HG03575 (cell line): ENCODE results near the gene SPTBN1.

ENCODE experiments used
- ATAC-seq: cut with Tn5 transposase; IDR thresholded peaks from one replicate; pipeline ENCODE4 v1.9.1; 2021; ENCODE audit not compliant: unreplicated experiment, insufficient number of reproducible peaks, low FRiP score; ENCODE audit errors: extremely low read depth

Gene SPTBN1

DNA sequence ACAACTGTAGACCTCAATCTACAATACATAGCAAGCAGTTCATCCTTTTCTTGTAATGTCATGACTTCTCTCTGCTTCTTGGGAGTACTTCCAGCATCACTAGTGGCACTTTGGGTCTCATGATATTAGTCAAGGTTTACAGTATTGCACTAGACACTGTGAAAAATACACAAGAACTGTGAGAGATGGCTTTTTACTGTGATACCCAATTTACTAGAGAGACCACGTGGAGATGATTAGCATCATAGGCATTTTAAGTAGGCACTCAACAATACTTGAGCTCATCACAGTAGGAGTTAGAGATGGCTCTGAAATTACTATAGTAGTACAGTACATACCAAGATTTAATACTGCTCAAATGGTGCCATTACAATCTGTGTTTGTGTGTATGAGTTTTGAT is 154.6 kb downstream of the SPTBN1 start:
- ATAC-seq, result no peak

DNA sequence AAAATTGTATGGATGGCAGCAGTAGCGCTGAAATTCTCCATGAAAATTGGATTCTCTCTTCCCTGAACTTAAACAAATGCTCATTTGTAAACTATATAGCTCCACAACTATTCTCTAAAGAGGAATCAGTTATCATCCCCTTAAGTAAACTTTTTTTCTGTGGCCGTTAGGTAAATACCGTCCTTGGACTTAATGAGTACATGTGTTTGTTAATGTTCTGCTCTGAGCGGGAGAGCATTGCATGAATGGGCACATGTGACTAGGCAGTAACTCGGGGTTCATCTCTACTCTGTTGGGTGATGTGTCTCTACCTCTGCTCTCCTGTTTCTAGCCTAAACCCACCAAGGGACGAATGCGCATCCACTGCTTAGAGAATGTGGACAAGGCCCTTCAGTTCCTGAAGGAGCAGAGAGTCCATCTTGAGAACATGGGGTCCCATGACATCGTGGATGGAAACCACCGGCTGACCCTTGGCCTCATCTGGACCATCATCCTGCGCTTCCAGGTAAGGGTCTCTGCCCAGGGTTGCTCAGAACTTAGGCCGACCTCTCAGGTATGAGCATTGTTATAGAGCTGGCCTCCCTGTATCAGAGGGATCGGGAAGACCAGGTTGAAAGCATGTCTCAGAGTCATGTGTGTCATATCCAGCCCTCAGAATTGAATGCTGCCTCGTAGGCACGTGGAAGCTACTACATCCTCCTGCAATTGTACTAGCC is 155.9 kb downstream of the SPTBN1 start:
- no peak for ATAC-seq

DNA sequence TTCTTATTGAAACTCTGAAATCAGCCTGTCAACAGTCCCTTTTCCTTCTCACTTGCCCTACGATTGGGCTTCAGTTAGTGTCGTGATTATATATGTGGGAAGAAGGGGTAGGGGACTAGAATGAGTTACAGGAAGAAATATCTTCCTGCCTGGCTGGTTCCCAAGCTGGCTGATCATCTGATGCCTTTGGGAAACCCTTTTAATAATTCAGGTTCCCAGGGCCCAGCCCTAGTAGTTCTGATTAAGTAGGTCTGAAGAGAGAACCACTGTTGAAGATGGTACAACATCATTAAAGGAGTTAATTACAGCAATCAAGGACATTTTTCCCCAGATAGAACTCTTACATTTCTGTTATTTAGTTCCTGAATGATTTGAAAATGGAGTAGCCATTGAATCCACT is 157.3 kb downstream of the SPTBN1 start:
- no peak for ATAC-seq

DNA sequence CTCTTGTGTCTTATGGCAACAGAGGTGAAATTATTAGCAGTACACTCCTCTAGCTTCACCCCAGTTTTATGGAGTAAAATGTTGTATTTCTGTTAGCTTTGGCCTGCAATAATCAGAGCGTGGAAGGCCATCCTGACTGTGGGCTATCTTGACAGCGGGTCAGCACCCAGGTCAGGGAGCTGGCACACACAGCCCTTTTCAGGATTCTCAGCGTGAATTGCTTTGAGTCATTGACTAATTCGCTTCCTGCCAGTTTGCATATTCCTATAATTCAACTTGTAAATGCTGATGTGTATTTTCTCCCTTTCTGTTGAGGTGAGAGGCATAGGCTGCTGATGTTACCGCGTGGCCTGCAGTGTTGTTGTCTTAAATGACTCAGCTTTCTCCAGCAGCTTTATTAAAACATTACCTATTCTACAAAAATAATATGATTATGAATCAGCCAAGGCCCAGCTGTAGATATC is 157.7 kb downstream of the SPTBN1 start:
- no peak for ATAC-seq

DNA sequence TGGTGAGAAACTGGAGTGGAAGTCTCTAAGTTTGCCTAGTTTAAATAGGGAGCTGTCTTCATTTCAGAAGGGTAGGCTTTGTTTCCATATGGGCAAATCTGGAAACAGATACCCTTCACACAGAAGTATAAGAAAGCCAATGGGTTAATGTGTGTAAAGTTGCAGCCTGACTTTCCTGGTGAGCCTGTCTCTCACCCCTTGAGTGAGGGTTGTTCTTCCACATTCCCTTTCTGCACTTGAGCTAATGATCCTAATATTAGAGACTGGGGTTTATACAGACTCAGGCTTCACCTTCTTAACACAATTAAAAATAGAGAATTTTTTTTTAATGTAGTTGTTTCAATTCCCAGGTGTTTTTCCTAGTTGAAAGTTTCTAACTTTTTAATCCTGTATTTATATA is 158.7 kb downstream of the SPTBN1 start:
- ATAC-seq, result no peak

DNA sequence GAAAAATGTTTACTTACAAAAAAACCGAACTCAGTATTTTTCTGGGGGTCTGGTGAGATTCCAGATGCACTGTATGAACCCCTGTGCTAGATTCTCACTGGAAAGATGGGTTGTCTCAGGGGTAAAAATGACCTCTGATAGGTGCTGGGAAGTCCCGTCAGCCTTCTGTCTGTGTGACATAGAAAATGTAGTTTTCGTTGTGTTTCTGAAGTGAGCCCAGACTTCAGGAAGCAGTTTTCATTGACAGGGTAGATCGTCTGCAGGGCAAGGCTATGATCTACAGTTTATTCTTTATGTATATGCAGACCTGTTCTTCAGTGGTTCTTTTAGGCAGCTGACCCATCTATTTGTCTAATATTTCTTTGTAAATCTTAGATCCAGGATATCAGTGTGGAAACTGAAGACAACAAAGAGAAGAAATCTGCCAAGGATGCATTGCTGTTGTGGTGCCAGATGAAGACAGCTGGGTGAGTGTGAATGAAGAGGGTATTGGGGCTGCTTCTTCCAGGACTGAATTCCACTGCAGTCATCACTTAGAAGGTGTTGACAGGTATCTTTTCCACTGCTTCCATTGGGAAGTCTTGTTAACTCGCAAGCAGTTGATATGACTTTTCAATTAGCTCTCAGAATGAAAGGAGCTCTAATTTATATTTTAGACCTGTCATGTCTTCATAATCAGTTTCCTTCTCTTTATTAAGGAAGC is 159.9 kb downstream of the SPTBN1 start:
- ATAC-seq, result no peak

DNA sequence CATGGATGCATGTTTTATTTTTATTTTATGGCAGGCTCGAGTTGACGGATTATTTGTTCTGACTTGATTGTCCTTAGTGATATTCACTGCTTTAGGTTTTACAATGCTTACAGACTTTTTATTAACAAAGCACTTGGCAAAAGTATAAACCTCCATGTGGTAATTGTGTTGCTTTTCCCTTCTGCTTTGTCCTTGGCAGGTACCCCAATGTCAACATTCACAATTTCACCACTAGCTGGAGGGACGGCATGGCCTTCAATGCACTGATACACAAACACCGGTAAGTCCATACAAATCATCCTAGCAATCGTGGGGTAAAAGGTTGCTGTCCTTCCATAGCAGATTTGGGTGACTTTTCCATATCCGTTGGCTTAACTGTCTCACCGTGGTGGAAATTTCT is 161.3 kb downstream of the SPTBN1 start:
- ATAC-seq, result no peak

DNA sequence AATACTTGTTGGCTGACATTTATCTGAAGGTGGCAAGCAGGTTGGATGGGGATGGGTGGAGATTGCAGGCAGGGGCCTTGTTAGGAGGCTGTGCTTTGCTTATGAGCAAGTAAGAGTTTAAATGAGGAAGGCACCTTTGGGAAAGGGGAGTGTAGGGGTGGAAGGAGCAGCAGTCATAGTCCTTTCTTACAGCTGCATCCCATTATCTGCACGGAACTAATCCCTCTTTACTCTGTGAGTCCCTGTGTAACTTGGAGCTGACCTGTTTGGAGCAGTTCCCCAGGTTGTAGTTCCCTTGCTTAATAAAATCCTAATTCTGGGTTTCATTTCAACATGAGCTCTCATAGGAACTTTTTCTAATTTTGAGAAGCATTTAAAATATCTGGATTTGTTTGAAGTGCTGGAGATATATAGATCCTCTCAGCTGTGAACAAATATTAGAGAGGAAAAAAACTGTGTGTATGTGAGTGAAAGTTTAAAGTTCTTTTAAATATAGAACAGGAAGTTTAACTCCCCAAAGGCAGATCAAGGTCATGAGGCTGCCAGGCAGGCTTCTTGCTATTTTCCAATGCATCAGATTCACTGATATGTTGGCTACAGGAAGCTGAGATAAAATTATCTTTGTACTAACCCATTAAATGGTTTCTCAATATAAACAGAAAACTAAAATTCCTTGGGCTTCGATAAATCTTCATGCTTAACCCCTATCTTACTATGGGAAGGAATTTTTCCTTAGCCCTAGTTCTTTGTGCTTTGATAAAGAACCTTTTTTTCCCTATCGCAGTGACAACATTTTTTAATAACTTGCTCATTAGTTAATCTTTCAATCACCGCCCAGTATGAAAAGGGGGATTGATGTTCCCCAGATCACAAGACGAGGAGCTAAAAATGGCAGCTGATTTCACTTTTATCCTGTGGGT is 162.8 kb downstream of the SPTBN1 start:
- no peak for ATAC-seq

DNA sequence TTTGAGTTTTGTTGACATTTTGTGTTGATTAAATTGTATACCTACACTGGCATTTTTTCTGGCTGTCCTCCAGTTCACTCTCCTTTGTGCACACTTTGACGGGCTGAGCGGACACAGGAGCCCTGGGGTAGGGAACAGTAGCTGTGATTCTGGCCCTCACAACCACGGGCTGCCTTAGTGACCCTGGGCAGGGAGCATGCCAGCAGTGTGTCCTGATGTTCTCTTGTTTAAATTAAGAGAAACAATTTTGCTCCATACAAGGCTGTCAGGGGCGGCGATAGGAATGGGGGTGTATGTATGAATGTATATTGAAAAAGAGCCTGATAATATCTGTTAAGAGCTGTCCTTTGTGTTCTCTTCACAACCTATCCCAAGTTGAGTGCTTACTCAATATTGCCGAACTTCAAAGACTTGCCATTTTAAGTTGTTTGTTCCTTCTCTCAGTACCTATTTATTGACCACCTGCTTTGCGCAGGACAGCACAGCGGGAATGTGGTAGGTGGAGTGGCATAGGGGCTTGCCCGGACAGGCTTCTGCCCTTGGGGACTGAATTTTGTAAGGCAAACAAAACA is 163.6 kb downstream of the SPTBN1 start:
- ATAC-seq, result no peak

DNA sequence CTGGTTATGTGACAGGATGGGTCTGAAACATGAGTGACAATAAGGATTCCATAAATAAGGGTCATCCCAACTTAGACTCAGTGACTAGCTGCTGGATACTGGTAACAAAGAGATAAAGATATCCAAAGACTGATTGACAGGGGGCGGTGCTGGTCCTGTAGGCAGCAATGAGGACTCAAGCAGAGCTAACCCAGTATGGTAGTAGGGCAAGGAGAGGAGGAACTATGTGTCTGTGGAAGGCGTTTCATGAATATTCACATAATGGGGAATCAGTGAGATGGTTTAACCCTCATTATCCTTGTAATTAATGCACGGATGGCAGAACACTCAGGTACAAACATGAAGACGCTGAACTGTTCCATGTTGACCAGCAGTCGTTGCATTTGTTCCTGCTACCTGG is 164.8 kb downstream of the SPTBN1 start:
- no peak for ATAC-seq

DNA sequence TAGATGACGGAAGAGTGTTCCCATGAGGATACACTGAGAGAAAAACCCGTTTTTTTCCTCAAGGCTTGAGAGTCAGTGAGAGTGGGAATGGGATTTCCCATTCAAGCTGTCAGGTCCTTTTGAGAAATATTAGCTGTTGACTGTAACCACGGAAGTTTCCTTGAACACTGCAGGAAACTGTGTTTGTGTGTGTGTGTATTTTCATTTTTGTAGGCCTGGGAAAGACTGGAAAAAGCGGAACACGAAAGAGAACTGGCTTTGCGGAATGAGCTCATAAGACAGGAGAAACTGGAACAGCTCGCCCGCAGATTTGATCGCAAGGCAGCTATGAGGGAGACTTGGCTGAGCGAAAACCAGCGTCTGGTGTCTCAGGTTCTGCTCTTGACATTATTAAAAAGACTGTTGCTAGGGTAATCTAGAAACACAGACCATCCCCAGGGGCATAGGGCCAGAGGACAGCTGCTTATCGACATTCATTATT is 168.5 kb downstream of the SPTBN1 start:
- no peak for ATAC-seq

DNA sequence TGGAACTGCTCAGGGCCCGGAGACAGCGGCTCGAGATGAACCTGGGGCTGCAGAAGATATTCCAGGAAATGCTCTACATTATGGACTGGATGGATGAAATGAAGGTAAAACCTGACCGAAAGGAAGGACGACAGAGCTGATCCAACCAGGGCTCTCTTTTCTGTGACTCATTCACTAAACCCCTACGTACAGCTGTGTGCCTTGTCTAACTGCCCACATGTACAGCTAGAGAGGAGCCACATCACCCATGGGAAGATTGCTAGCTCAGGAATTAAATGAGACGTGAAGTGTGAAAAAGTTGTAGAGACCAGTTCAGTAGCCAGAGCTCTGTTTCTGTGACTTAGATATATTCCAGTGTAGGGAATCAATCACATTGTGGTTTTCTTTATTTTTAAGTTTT is 170.0 kb downstream of the SPTBN1 start:
- no peak for ATAC-seq

DNA sequence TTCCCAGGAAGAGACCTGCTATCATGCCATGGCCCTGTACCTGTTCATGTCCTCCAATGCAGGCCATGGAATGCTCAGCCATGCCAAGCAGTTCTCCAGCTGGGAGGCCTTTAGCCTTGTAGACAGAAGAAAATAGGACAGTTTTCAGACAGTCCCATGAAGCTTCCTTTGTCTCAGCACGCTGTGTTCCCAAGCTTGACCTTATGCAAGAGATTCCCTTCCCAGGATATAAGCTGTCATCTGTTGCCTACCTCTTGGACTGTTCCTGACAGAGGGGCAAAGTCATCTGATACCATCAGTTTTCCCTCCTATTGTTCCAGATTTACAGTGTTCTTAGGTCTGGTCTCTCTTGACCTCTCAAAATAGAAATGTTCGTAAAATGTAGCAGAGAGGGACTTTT is 170.8 kb downstream of the SPTBN1 start:
- ATAC-seq, result no peak

DNA sequence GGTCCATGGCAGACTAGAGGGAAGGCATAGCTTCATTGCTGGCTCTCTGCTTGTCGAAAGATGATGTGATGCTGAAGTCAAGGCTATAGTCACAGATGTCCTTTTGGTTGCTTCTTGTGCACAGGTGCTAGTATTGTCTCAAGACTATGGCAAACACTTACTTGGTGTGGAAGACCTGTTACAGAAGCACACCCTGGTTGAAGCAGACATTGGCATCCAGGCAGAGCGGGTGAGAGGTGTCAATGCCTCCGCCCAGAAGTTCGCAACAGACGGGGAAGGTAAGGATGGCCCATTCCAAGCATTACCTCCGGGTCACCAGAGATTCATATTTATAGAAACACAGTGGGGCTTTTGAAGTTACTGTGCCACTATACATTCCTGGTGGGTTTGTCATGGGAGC is 171.8 kb downstream of the SPTBN1 start:
- ATAC-seq, result no peak

DNA sequence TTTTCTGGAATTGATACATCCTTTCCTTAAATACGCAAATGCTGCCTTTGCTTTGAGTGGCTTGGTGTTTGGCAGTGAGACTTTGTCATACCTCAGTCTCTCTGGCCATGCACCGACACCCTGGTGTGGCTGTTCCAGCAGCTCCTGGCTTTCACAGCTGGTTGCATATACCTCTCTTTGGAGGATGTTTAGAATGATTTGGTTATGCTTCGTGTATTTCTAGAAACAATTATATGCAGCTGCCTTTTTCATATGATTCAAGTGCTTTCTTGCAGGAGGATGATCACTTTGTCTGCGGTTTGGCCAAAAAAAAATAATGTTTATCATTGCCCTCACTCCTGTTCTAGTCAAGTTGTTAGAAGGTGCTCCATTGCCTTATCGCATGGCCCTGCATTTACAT is 172.3 kb downstream of the SPTBN1 start:
- ATAC-seq, result no peak

DNA sequence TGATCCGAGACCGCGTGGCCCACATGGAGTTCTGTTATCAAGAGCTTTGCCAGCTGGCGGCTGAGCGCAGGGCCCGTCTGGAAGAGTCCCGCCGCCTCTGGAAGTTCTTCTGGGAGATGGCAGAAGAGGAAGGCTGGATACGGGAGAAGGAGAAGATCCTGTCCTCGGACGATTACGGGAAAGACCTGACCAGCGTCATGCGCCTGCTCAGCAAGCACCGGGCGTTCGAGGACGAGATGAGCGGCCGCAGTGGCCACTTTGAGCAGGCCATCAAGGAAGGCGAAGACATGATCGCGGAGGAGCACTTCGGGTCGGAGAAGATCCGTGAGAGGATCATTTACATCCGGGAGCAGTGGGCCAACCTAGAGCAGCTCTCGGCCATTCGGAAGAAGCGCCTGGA is 172.8 kb downstream of the SPTBN1 start:
- ATAC-seq, result no peak

DNA sequence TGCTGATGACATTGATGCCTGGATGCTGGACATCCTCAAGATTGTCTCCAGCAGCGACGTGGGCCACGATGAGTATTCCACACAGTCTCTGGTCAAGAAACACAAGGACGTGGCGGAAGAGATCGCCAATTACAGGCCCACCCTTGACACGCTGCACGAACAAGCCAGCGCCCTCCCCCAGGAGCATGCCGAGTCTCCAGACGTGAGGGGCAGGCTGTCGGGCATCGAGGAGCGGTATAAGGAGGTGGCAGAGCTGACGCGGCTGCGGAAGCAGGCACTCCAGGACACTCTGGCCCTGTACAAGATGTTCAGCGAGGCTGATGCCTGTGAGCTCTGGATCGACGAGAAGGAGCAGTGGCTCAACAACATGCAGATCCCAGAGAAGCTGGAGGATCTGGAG is 173.3 kb downstream of the SPTBN1 start:
- ATAC-seq, result no peak

DNA sequence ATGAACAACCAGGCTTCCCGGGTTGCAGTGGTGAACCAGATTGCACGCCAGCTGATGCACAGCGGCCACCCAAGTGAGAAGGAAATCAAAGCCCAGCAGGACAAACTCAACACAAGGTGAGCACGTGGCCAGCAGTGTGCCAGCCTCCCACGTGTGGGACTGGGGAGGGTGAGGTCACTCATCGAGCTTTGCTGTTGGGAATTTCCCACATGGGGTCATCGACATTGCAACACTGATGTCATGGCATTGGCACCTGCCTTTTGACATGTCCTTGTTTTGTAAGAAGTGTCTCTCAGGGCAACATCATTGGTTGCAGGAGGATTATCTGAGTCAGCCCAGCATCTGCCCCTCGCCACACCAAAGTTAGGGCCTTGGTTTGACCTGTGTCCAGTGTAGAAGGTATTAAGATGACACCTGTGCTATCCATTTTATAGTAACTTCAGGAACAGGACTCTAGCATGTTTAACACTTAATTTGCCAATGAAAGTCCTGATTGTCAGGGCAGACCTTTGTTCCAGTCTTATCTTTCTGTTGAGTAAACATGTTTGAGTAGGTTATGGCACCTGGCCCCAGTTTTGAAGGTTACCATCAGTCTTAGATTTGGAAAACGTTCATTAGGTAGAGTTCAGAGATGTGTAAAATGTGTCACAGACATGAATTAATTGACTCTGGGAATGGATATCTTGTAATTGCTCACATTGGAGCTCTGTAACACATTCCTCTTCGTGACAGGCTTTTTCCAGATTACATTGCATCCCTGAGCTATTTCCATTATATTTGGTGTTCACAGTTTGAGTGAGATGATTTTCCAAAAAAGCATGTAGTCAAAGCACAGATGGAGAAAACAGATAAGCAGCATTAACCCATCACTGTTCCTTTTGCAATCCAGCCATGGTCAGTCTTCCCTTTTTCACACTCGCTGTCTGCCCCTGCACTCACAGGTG is 174.1 kb downstream of the SPTBN1 start:
- no peak for ATAC-seq
